GM18858 (cell line): ENCODE results near the gene LARGE1.

Source experiments
- ATAC-seq: cut with Tn5 transposase; IDR thresholded peaks from one replicate; pipeline ENCODE4 v1.9.1; 2021; ENCODE audit not compliant: unreplicated experiment

LARGE1 gene

GRCh38 chr22:33606504-33606903 lies 313.8 kb downstream of the LARGE1 start:
- no peak for ATAC-seq

- ATAC-seq: no peak
Measured at GRCh38 chr22:33605666-33606065, 314.6 kb downstream of the LARGE1 start.

GRCh38 chr22:33605221-33605620 lies 315.1 kb downstream of the LARGE1 start:
- no peak for ATAC-seq

GRCh38 chr22:33601062-33601461 lies 319.2 kb downstream of the LARGE1 start:
- ATAC-seq: no peak

GRCh38 chr22:33600595-33600994 lies 319.7 kb downstream of the LARGE1 start:
- ATAC-seq: no peak

GRCh38 chr22:33600113-33600512 lies 320.2 kb downstream of the LARGE1 start:
- no peak for ATAC-seq

- no peak for ATAC-seq
Measured at GRCh38 chr22:33599596-33599995, 320.7 kb downstream of the LARGE1 start.

- ATAC-seq: no peak
Measured at GRCh38 chr22:33598821-33599220, 321.5 kb downstream of the LARGE1 start.

- no peak for ATAC-seq
Measured at GRCh38 chr22:33597274-33597985, 322.8 kb downstream of the LARGE1 start.

- ATAC-seq: no peak
Measured at GRCh38 chr22:33593818-33594217, 326.5 kb downstream of the LARGE1 start.

- no peak for ATAC-seq
Measured at GRCh38 chr22:33591946-33592345, 328.3 kb downstream of the LARGE1 start.

- ATAC-seq: no peak
Measured at GRCh38 chr22:33589297-33589696, 331.0 kb downstream of the LARGE1 start.

- ATAC-seq: no peak
Measured at GRCh38 chr22:33588860-33589259, 331.4 kb downstream of the LARGE1 start.

- no peak for ATAC-seq
Measured at GRCh38 chr22:33584152-33584551, 336.1 kb downstream of the LARGE1 start.

- no peak for ATAC-seq
Measured at GRCh38 chr22:33582822-33583400, 337.4 kb downstream of the LARGE1 start.

- no peak for ATAC-seq
Measured at GRCh38 chr22:33580310-33580709, 340.0 kb downstream of the LARGE1 start.

- ATAC-seq: peak; percentile 58
Measured at GRCh38 chr22:33579448-33580093, 340.7 kb downstream of the LARGE1 start.

GRCh38 chr22:33578752-33579151 lies 341.5 kb downstream of the LARGE1 start:
- ATAC-seq: no peak

GRCh38 chr22:33577862-33578411 lies 342.3 kb downstream of the LARGE1 start:
- ATAC-seq: no peak

GRCh38 chr22:33576205-33576604 lies 344.1 kb downstream of the LARGE1 start:
- no peak for ATAC-seq

- ATAC-seq: no peak
Measured at GRCh38 chr22:33575771-33576170, 344.5 kb downstream of the LARGE1 start.

- no peak for ATAC-seq
Measured at GRCh38 chr22:33575041-33575440, 345.2 kb downstream of the LARGE1 start.
